Endothelial cell (in vitro differentiated cells): ENCODE measurements around the gene DAP. TPM values are rescaled to one million over a fixed set of nuclear protein-coding genes. Genes with fewer than 3 reads are reported as not detected.

Experiments used
- DNase-seq: peaks from one replicate; pipeline ENCODE4 v3.0.0; 2021; ENCODE audit warnings: low spot score
- H3K27ac Mint-ChIP-seq: one replicate; pipeline ENCODE4 v1.8.0; 2021; ENCODE audit warnings: mixed read lengths, inconsistent platforms; ENCODE audit not compliant: unreplicated experiment
- H3K27me3 Mint-ChIP-seq: one replicate; pipeline ENCODE4 v1.8.0; 2021; ENCODE audit warnings: mild to moderate bottlenecking, moderate library complexity, mixed read lengths, inconsistent platforms; ENCODE audit not compliant: unreplicated experiment
- H3K36me3 Mint-ChIP-seq: one replicate; pipeline ENCODE4 v1.8.0; 2021; ENCODE audit warnings: mild to moderate bottlenecking, low read depth, mixed read lengths, inconsistent platforms; ENCODE audit not compliant: unreplicated experiment
- H3K4me1 Mint-ChIP-seq: one replicate; pipeline ENCODE4 v1.8.0; 2021; ENCODE audit warnings: mild to moderate bottlenecking, mixed read lengths, inconsistent platforms; ENCODE audit not compliant: unreplicated experiment
- H3K4me3 Mint-ChIP-seq: one replicate; pipeline ENCODE4 v1.8.0; 2021; ENCODE audit warnings: mild to moderate bottlenecking, mixed read lengths, inconsistent platforms; ENCODE audit not compliant: unreplicated experiment
- H3K9me3 Mint-ChIP-seq: one replicate; pipeline ENCODE4 v1.8.0; 2021; ENCODE audit warnings: mixed read lengths, inconsistent platforms; ENCODE audit not compliant: unreplicated experiment
- long read RNA-seq: library from polyadenylated mRNA; unstranded; transcript quantifications from one replicate; pipeline ENCODE4 v2.0.0, GENCODE V29; 2020; ENCODE audit not compliant: unreplicated experiment
- total RNA-seq: library from RNA; stranded (reverse); fragmentation: NEBNext Ultra II Directional; extraction: Animal tissue kit (Norgen Biotek cat#: 25700); gene quantifications from one replicate; pipeline ENCODE4 v1.2.1, GENCODE V29; 2021; ENCODE audit not compliant: unreplicated experiment
- TF ChIP-seq, protein P1 (sequence below): fragments of 200-600 bp; sonication (generic); IDR thresholded peaks from one replicate; pipeline ENCODE4 v1.5.0; 2021; ENCODE audit warnings: antibody characterized with exemption; ENCODE audit not compliant: unreplicated experiment

The DAP gene, protein sequence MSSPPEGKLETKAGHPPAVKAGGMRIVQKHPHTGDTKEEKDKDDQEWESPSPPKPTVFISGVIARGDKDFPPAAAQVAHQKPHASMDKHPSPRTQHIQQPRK
- total RNA-seq = 231 TPM
- long read RNA-seq, transcript DAP-201 (4 exons, 2,339 nt) = major isoform, 270 of 295 reads
- long read RNA-seq, partial matches to known transcripts = 18 of 295 reads
- long read RNA-seq, other reads (novel, unspliced or antisense) = 2 of 295 reads

DNA sequence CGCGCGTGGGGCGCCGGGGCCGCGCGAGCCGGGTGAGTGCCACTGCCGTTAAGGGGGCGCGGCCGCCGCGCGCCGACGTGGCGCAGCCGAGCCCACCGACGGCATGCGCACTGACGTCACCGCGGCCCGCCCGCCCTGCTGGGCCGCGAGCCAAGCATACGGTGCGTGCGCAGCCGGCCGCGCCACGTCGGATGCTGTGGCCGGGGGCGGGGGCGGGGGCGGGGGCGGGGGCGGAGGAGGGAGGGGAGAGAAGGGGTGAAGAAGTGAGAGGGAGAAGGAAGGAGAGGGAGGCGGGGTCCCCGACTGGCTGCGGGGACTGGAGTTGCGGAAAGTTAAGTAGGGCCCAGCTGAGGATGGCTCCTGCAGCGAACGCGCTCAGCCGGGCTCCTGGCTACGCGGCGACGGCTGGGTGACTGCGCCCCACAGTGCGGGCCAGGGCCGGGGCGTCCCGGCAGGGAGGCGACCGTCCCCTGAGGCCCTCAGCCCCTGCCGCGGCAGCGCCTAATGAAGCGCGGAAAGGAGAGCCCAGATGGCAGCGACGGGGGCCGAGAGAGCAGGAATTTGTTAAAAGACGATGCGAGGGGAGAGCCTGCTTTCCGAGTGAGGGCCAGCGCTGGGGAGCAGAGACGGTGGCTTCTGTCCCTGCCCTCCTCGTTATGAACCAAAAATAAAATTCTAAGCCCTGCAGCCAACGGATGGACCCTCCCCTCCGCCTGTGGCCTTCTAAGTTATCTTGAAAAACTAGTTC lies at the start of gene DAP:
Gene DAP, minus strand, starts transcription at position 50 of the 748 bp plus-strand sequence. CDS start 166 bp downstream, outside the sequence.
- peak; percentile 91 for DNase-seq
- Mint-ChIP-seq H3K27me3 (peaks cover 19% of the 10 kb centered on the region), H3K36me3 (peaks cover 10% of the 10 kb centered on the region), H3K4me3 (peak within 1 kb of the TSS; percentile 92), H3K27ac (peak within 1 kb of the TSS; percentile 94), H3K4me1 (peaks cover 59% of the 10 kb centered on the region), H3K9me3 (no peaks in the 10 kb centered on the region)
- TF ChIP-seq, protein P1, sequence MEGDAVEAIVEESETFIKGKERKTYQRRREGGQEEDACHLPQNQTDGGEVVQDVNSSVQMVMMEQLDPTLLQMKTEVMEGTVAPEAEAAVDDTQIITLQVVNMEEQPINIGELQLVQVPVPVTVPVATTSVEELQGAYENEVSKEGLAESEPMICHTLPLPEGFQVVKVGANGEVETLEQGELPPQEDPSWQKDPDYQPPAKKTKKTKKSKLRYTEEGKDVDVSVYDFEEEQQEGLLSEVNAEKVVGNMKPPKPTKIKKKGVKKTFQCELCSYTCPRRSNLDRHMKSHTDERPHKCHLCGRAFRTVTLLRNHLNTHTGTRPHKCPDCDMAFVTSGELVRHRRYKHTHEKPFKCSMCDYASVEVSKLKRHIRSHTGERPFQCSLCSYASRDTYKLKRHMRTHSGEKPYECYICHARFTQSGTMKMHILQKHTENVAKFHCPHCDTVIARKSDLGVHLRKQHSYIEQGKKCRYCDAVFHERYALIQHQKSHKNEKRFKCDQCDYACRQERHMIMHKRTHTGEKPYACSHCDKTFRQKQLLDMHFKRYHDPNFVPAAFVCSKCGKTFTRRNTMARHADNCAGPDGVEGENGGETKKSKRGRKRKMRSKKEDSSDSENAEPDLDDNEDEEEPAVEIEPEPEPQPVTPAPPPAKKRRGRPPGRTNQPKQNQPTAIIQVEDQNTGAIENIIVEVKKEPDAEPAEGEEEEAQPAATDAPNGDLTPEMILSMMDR = no peak

DNA sequence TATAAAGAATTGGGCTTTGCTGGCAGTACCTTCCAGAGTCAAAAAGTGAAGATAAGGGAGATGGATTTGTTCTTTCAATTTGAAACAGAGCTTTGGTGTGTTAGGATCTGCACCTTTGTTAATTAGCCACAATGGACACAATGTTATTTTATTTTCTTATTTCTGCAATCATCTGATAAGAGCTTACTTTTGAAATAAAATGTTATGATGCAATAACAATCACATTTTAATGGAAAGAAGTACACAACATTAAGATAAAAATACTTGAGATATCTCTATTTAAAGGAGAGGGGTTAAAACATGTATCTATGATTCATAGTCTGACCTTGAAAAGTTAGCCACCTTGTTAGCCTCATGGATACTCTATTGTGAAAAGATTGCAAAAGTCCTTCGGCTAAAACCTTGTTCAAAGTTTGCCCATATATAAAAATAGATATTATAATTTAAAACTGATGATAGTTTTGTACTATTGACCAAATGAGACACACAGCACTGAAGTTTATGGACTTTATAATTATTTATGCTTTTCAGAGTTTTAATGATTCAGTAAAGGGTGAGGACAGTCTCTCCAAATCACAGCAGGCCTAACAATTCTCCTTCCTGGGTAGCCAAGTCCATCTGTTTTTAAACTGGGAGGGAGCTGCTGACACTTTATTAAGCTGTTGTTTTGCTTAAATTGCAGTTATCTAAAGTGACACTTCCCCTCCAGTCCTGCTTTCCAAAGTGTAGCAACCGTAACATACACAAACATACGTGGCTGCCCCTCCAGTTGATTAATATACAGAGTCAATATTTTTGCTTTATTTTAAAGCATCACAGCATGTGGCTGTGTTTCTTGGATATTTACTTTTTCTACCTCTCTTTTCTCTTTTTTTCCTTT lies 47.6 kb upstream of the DAP start:
- Mint-ChIP-seq H3K9me3 (no peaks in the 10 kb centered on the region), H3K27me3 (no peaks in the 10 kb centered on the region), H3K4me1 (peaks cover 12% of the 10 kb centered on the region), H3K27ac (no peak overlapping the region), H3K36me3 (no peaks in the 10 kb centered on the region), H3K4me3 (no peak overlapping the region)
- no peak for DNase-seq
- TF ChIP-seq, protein P1 = no peak

DNA sequence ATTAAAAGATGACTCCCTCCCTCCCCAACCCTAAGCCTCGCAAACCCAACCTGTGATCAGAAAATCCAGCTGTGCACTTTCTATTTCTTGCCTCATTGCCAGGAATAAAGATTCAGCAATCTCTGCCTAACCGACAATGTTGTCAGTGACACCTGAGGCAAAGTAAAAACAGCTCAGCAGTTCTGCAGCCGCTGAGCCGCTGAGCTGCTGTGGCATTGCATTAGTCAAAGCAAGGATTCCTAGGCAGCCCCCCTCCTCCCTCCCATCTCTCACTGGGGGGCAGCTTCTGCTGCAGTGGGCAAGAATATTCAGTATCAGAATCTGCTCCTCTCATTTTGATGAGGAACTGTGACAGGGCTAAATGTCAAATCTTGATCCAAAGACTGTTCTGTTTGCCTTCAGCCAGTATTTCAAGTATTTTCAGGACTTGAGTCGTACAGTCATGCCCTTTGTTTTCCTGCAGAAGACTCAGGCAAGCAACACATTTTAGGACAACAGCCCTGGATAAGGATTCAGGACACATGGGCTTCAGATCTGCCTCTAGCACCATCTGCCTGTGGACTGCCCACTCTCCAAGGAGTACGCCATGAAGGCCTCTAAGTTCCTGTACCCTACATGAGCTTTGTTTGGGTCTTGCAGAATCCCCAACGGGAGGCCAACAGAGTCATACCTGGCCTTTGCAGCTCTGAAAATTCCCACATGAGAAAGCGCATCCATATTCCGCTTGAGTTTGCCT lies 41.1 kb upstream of the DAP start:
- Mint-ChIP-seq H3K9me3 (no peaks in the 10 kb centered on the region), H3K27me3 (no peaks in the 10 kb centered on the region), H3K4me1 (peaks cover 2% of the 10 kb centered on the region), H3K4me3 (no peak overlapping the region), H3K36me3 (no peaks in the 10 kb centered on the region), H3K27ac (no peak overlapping the region)
- DNase-seq = no peak
- TF ChIP-seq, protein P1 = no peak

DNA sequence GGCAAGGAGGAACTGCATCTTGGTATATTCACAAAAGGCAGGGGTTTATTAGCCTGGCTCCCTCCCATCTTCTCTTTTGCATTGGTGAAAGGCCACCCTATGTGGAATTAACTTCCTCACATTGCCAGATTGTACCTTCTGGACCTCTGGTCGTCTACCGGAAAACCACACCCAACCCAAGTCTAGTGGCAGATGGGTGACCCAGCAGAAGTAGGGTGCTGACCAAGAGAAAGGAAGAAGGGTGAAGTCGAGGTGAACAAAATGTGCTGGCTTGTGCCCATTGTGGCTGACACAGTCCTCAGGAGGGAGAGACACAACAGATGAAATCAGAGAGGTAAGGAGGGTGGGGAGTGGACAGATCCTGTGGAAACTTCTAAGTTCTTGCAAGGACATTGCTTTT lies 39.8 kb upstream of the DAP start:
- peaks cover 9% of the 10 kb centered on the region for H3K4me1 Mint-ChIP-seq
- H3K9me3 Mint-ChIP-seq = no peaks in the 10 kb centered on the region
- no peaks in the 10 kb centered on the region for H3K36me3 Mint-ChIP-seq
- TF ChIP-seq, protein P1 = no peak
- H3K4me3 Mint-ChIP-seq = no peak overlapping the region
- no peak overlapping the region for H3K27ac Mint-ChIP-seq
- no peaks in the 10 kb centered on the region for H3K27me3 Mint-ChIP-seq
- DNase-seq = no peak
